Activated CD8-positive, alpha-beta memory T cell treated with anti-CD3 and anti-CD28 coated beads, Interleukin-2, amount 50 U/mL, for 1 hour (primary cell): ENCODE data around the gene NFKBIB.
"Not testable (repeated sequence)": the region's sequence is repeated elsewhere in the genome, so short reads cannot be mapped to it uniquely, and the experiment has no call there.

Source experiments
- DNase-seq: peaks from one replicate; pipeline ENCODE4 v3.0.0-alpha.2; 2020; ENCODE audit errors: extremely low read depth

The NFKBIB gene

GRCh38 chr19:38875656-38876395, 23.9 kb upstream of the NFKBIB start:
- no peak for DNase-seq

- no peak for DNase-seq
Measured at GRCh38 chr19:38877781-38878574, 21.8 kb upstream of the NFKBIB start, which contains the start of gene RINL. Gene RINL, minus strand, starts transcription at chr19:38878275. Its CDS starts 1,533 bp downstream, at chr19:38876742.

GRCh38 chr19:38878575-38879399, 21.0 kb upstream of the NFKBIB start:
- no peak for DNase-seq

GRCh38 chr19:38879400-38879751, 20.4 kb upstream of the NFKBIB start:
- no peak for DNase-seq

- no peak for DNase-seq
Measured at GRCh38 chr19:38880076-38880881, 19.5 kb upstream of the NFKBIB start.

- DNase-seq, result no peak
Measured at GRCh38 chr19:38880882-38881609, 18.7 kb upstream of the NFKBIB start.

DNA sequence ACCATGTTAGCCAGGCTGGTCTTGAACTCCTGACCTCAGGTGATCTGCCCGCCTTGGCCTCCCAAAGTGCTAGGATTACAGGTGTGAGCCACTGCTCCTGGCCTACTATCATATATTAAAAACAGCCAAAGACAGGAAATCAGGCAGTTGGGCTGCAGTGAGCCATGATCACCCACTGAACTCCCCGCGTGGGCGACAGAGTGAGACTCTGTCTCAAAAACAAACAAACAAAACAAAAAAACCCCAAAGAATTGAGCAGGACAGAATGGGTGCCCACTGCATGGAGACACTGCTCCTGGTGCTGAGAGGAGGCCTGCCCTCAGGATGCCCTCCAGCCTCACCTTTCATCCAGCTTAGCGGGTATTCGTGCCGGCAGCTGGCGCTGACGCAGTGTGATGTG, 16.5 kb upstream of the NFKBIB start:
- DNase-seq, result no peak

GRCh38 chr19:38884691-38885090, 15.1 kb upstream of the NFKBIB start:
- not testable (repeated sequence) for DNase-seq

GRCh38 chr19:38888876-38889275, 10.9 kb upstream of the NFKBIB start:
- no peak for DNase-seq

DNA sequence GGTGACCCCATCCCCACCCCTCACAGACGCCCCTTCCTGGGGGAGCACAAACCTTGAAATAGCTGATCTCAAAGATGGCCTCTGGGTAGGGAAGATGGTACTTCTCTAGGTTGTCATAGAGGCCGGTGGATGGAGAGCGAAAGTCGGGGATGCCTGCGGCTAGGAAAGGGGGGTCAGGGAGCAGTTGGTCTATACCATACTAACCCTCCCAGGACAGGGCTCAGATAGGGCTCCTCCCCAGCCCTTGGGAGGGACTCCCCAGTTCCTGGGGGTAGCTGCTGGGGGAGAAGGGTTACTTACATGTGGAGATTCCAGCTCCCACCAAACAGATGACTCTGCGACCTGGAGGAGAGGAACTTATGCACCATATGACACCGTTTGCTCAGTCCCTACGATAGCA, 10.0 kb upstream of the NFKBIB start:
- DNase-seq, result no peak

GRCh38 chr19:38890686-38891085, 9.1 kb upstream of the NFKBIB start:
- DNase-seq, result no peak

- no peak for DNase-seq
Measured at GRCh38 chr19:38891771-38892170, 8.0 kb upstream of the NFKBIB start.

- DNase-seq, result no peak
Measured at GRCh38 chr19:38892841-38893240, 6.9 kb upstream of the NFKBIB start.

DNA sequence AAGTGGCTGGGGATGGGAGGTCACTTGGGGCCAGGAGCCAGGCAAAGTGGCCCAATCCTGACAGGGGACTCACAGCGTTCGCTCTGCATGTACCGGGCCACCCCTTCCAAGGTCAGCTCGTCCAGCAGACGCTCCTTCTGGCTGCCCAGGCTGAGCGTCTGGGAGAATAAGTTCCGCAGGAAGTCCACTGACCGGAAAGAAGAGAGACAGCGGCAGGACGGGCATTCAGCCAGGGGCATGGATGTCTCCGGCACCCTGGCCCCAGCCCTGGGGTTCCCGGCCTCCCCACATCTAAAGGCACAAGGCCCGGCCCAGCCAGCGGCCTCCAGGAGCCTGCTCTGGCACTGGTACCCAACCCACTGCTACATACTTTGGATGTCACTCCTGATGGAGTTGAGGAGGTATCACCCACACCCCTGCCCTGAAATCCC, 6.4 kb upstream of the NFKBIB start:
- DNase-seq, result no peak

GRCh38 chr19:38894968-38895367, 4.8 kb upstream of the NFKBIB start:
- DNase-seq, result no peak

- no peak for DNase-seq
Measured at GRCh38 chr19:38898788-38899446, 852 bp upstream of the NFKBIB start.

DNA sequence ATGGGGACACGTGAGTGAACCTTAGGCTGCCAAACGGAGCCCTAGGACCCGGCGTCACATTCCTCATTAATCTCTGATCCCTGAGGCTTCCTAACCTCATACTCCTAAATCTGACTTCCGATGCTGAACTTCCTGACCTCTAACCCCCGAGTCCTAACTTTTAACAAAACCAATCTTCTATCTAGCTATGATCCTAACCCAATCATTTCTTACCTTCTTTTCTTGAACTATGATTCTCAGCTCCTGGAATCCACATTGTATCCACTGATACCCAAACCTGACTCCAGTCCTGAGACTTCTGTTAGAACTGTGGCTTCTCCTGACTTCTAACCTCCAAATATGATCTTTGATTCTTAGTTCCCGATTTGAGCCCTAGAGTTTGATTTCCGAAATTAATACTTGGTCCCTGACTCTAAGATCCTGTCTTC, 447 bp downstream of the NFKBIB start:
- DNase-seq, result no peak

DNA sequence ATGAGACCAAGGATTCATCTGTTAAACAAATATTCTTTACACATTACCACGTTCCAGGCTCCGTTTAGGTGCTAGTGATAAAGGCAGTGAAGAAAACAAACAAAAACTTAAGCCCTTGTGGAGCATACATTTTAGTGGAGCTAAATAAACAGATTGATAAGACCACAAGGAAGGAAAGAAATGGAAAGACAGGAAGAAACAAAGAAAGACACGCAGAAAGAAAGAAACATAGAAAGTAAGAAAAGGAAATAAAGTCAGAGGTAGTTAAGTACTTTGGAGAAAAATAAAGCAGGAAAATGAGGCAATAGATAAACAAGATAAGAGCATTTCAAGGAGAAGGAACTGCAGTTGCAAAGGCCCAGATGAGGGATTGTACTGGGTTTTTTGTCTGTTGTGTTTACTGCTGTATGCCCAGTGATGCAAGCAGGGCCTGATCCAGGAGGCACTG, 998 bp downstream of the NFKBIB start:
- no peak for DNase-seq

DNA sequence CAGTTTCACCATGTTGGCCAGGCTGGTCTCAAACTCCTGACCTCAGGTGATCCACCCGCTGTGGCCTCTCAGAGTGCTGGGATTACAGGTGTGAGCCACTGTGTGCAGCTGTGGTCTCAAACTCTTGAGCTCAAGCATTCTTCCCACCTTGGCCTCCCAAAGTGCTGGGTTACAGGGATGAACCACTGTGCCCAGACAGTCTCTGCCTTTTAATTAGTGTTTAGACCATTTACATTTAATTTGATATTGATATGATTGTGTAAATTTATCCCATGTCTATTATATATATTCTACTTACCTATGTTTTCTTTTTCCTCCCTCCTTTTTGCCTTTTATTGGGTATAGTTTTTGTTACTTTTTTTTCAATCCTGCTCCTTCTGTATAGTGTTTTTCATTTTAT, 1.9 kb downstream of the NFKBIB start:
- DNase-seq, result no peak
